Measurements from ENCODE around the gene ZNF330. TPM values are rescaled to one million over a fixed set of nuclear protein-coding genes. Genes with fewer than 3 reads are reported as not detected.

The ZNF330 gene
- total RNA-seq, 1 experiment from 2014 or later: 43.9 TPM

- TF ChIP-seq PRDM15 (CRISPR knock-in tag; IDR thresholded peaks at IDR 0.05) (no peak), SMAD4 (CRISPR knock-in tag; IDR thresholded peaks at IDR 0.05) (no peak), E2F5 (CRISPR knock-in tag; IDR thresholded peaks at IDR 0.05) (no peak)
Measured at GRCh38 chr4:141213550-141213991, 7.1 kb upstream of the ZNF330 start (continued).

DNA sequence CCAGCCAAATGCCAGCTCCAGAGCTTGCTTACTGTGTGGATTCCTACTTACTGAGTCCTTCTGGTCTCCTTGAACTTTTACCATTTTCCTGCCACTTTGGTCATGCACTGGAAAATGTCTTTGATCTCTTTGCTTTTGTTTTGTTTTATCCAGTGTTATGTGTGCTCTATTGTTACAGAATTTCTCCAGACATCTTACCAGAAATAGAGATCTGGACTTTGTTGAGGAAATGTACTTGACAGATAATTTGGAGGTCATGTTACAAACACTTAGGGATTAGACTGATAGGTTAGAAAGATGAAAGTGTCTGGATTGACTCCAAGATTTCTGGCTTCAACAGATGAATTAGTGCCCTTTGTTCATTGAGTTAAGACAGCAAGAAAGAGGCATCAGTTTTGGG lies 5.7 kb upstream of the ZNF330 start:
- Mint-ChIP-seq H3K27ac (no peak overlapping the region), H3K4me1 (peaks cover 4% of the 10 kb centered on the region), H3K36me3 (peaks cover 3% of the 10 kb centered on the region), H3K9me3 (peaks cover 17% of the 10 kb centered on the region), H3K27me3 (ENCODE audit: low read depth) (no peaks in the 10 kb centered on the region), H3K4me3 (no peak overlapping the region)
- ChIA-PET CTCF (no interaction called here), POLR2A (no interaction called here)
- ATAC-seq: no peak
- no peak for TF ChIP-seq USF2 (CRISPR knock-in tag; IDR thresholded peaks at IDR 0.05)
- TF ChIP-seq ZNF232 (CRISPR knock-in tag; IDR thresholded peaks at IDR 0.05): no peak
- TF ChIP-seq ZNF138 (CRISPR knock-in tag; conservative IDR thresholded peaks at IDR 0.05): no peak
- no peak for TF ChIP-seq TP53 (CRISPR knock-in tag; IDR thresholded peaks at IDR 0.05)
- TF ChIP-seq ZNF219 (CRISPR knock-in tag; IDR thresholded peaks at IDR 0.05; ENCODE audit: borderline replicate concordance): no peak
- no peak for TF ChIP-seq MLX (CRISPR knock-in tag; IDR thresholded peaks at IDR 0.05)
- DNase-seq (ENCODE audit: low spot score): no peak

- peaks cover 3% of the 10 kb centered on the region for H3K36me3 Mint-ChIP-seq
- ChIA-PET POLR2A (no interaction called here), CTCF (no interaction called here)
- ATAC-seq: no peak
- peaks cover 17% of the 10 kb centered on the region for H3K9me3 Mint-ChIP-seq
- H3K27ac Mint-ChIP-seq: no peak overlapping the region
- no peaks in the 10 kb centered on the region for H3K27me3 Mint-ChIP-seq (ENCODE audit: low read depth)
- H3K4me1 Mint-ChIP-seq: peaks cover 10% of the 10 kb centered on the region
- no peak for DNase-seq (ENCODE audit: low spot score)
- no peak overlapping the region for H3K4me3 Mint-ChIP-seq
- TF ChIP-seq, protein P1, sequence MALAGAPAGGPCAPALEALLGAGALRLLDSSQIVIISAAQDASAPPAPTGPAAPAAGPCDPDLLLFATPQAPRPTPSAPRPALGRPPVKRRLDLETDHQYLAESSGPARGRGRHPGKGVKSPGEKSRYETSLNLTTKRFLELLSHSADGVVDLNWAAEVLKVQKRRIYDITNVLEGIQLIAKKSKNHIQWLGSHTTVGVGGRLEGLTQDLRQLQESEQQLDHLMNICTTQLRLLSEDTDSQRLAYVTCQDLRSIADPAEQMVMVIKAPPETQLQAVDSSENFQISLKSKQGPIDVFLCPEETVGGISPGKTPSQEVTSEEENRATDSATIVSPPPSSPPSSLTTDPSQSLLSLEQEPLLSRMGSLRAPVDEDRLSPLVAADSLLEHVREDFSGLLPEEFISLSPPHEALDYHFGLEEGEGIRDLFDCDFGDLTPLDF (CRISPR knock-in tag; IDR thresholded peaks at IDR 0.05): no peak
- TF ChIP-seq SMAD3 (CRISPR knock-in tag; IDR thresholded peaks at IDR 0.05; ENCODE audit: borderline replicate concordance) (no peak), CDX4 (CRISPR knock-in tag; IDR thresholded peaks at IDR 0.05; ENCODE audit: borderline replicate concordance) (no peak), CREB1 (CRISPR knock-in tag; IDR thresholded peaks at IDR 0.05) (no peak), SOX15 (CRISPR knock-in tag; IDR thresholded peaks at IDR 0.05) (no peak), TEAD4 (CRISPR knock-in tag; IDR thresholded peaks at IDR 0.05) (no peak), ZMAT4 (CRISPR knock-in tag; IDR thresholded peaks at IDR 0.05) (no peak), OVOL2 (CRISPR knock-in tag; IDR thresholded peaks at IDR 0.05; ENCODE audit: borderline replicate concordance) (no peak), FOXP1 (CRISPR knock-in tag; IDR thresholded peaks at IDR 0.05; ENCODE audit: borderline replicate concordance) (no peak), ZBTB43 (CRISPR knock-in tag; IDR thresholded peaks at IDR 0.05) (no peak), TEAD1 (CRISPR knock-in tag; IDR thresholded peaks at IDR 0.05) (no peak)
- TF ChIP-seq, protein P2, sequence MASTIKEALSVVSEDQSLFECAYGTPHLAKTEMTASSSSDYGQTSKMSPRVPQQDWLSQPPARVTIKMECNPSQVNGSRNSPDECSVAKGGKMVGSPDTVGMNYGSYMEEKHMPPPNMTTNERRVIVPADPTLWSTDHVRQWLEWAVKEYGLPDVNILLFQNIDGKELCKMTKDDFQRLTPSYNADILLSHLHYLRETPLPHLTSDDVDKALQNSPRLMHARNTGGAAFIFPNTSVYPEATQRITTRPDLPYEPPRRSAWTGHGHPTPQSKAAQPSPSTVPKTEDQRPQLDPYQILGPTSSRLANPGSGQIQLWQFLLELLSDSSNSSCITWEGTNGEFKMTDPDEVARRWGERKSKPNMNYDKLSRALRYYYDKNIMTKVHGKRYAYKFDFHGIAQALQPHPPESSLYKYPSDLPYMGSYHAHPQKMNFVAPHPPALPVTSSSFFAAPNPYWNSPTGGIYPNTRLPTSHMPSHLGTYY (CRISPR knock-in tag; IDR thresholded peaks at IDR 0.05): no peak
Measured at GRCh38 chr4:141216002-141216761, 4.5 kb upstream of the ZNF330 start.
